ENCODE data around the gene GRM8.

DNA sequence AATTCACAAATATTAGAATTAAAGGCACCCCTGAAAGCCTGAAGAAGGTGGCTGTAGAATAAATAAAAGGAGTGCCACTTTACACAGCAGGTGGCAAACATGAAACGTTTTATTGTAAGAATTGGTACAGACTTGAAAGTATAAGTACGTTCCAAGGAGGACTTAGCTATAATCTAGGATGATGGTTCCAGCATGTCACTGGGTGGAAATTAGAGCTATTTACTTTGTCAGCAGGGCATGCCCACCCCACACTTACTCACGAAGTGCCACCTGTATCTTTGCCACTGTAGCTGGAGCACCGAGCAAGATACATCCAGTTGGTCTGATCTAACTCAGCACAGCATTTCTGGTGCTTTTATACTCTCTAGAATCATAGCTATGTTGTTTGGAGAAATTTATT, 97.8 kb downstream of the GRM8 start:
- TF ChIP-seq, protein P1, sequence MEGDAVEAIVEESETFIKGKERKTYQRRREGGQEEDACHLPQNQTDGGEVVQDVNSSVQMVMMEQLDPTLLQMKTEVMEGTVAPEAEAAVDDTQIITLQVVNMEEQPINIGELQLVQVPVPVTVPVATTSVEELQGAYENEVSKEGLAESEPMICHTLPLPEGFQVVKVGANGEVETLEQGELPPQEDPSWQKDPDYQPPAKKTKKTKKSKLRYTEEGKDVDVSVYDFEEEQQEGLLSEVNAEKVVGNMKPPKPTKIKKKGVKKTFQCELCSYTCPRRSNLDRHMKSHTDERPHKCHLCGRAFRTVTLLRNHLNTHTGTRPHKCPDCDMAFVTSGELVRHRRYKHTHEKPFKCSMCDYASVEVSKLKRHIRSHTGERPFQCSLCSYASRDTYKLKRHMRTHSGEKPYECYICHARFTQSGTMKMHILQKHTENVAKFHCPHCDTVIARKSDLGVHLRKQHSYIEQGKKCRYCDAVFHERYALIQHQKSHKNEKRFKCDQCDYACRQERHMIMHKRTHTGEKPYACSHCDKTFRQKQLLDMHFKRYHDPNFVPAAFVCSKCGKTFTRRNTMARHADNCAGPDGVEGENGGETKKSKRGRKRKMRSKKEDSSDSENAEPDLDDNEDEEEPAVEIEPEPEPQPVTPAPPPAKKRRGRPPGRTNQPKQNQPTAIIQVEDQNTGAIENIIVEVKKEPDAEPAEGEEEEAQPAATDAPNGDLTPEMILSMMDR (IDR thresholded peaks at IDR 0.05), result no peak
- TF ChIP-seq POLR2A (IDR thresholded peaks at IDR 0.05), result no peak

Measured in breast epithelium (tissue), 3 donors.